Motor neuron (in vitro differentiated cells): Measurements from ENCODE around the gene SSTR5. TPM values are rescaled to one million over a fixed set of nuclear protein-coding genes. Genes with fewer than 3 reads are reported as not detected.
A peak's percentile ranks its signal among the peaks of the same experiment; 100 is the strongest.

Experiments
- ATAC-seq, 8 experiments: fragments of 200-7000 bp; cut with Tn5 transposase; replicated peaks in 6 of 8; 2 replicates each; pipeline ENCODE4 v1.8.0; 2021; ENCODE audit warnings: mild to moderate bottlenecking in 8 of 8, moderate library complexity in 8 of 8
- H3K27ac ChIP-seq, 2 donors: fragments of 250-450 bp; sonication (Bioruptor Pico); 2 replicates each; pipeline ENCODE4 v1.9.0; 2021; ENCODE audit warnings: antibody characterized with exemption in 2 of 2, mild to moderate bottlenecking in 2 of 2, moderate library complexity in 1 of 2
- H3K4me1 ChIP-seq, 2 donors: fragments of 250-450 bp; sonication (Bioruptor Pico); replicated peaks in 1 of 2; 2 replicates each; pipeline ENCODE4 v1.6.1; 2021; ENCODE audit warnings: antibody characterized with exemption in 2 of 2, mild to moderate bottlenecking in 2 of 2, moderate library complexity in 1 of 2
- H3K4me3 ChIP-seq, 5 donors: fragments of 250-450 bp; sonication (Bioruptor Pico); 2 replicates each; pipeline ENCODE4 v1.9.0; 2021; ENCODE audit warnings: antibody characterized with exemption in 5 of 5, mild to moderate bottlenecking in 5 of 5, moderate library complexity in 4 of 5
- WGBS, 10 experiments: fragments of 450-650 bp; shearing (Covaris generic); methylation state at CpG; one replicate each; pipeline ENCODE4 v1.0.0; 2022; 5-methylcytosine and 5-hydroxymethylcytosine counted together
- in situ Hi-C, 9 experiments: fragments of 400-800 bp; cut with MboI; loops; one replicate each; pipeline ENCODE4 v1.15.0; 2021; ENCODE audit warnings: low sequenced_read_pairs in 9 of 9, low pct_unique_long_range_greater_than_20kb in 2 of 9; ENCODE audit not compliant: unreplicated experiment in 9 of 9
- total RNA-seq, 8 experiments: library from RNA; unstranded; fragments of 300-600 nt; gene quantifications; 2 replicates each; pipeline versions ENCODE4 v1.2.3 to v1.2.4, GENCODE V29; 2022

The SSTR5 gene
- total RNA-seq, 8 experiments from 2014 or later: 0.47 to 0.52 TPM; not detected in 6

DNA sequence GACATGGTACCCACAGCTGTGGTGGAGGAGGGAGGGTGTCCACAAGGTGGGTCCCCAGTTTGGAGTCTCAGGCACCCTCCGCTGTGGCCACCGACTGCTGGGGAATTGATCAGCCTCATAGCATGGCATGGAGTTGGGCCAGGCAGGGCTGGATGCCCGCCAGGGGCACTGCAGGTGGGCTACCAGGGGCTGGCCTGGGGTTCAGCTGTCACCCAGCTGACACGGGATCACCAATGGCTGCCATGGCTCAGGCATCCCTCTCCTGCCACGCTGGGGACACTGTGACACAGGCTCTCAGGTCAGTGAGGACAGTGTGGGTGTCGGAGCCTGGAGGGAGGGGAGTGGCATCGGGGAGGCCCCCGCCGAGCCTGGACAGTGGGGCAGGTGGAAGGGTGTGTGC lies 19.8 kb upstream of the SSTR5 start:
- 80% methylated on average over 2 of the region's 9 CpGs; no CpG with 5 or more reads in 9 of the 10 experiments for WGBS, 10 experiments
- in situ Hi-C loops: loop anchor here in 7 of 9 experiments (10.0 to 25.0 kb wide), 3 partner anchors 238 to 340 kb away; partner anchors contain the start of genes GNG13 (in 5 of the 7), ANTKMT (in 1 of the 7), FBXL16 (in 1 of the 7) and METRN (in 1 of the 7)
- Histone ChIP-seq H3K4me3 (no peak overlapping the region), H3K4me1 (peaks cover 15 to 36% of the 10 kb centered on the region in 2 donors), H3K27ac (no peak overlapping the region)
- no peak for ATAC-seq

DNA sequence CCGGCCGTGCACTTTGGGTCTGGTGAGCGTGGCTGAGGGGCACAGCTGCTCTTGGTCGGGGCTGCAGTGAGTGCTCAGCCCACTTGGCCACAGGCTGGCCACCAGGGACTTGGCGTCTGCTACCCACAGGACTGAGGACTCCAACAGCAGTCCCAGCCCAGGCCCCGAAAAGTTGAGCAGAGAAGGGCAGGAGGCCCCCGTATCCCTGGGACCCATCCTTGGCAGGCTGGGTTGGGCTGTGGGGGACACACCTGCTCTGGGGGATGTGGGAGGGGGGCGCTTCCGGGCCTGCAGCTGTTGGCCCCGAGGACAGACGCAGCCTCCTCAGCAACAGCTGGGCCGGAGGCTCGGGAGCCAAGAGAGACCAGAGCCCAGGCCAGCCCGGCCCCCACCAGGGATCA lies 19.4 kb upstream of the SSTR5 start:
- Histone ChIP-seq H3K4me3 (no peak overlapping the region), H3K4me1 (peaks cover 12 to 36% of the 10 kb centered on the region in 2 donors), H3K27ac (no peak overlapping the region)
- in situ Hi-C loops: loop anchor here in 7 of 9 experiments (10.0 to 25.0 kb wide), 3 partner anchors 238 to 341 kb away; partner anchors contain the start of genes GNG13 (in 5 of the 7), ANTKMT (in 1 of the 7), FBXL16 (in 1 of the 7) and METRN (in 1 of the 7)
- 83% methylated on average over 1 of the region's 14 CpGs; no CpG with 5 or more reads in 9 of the 10 experiments for WGBS, 10 experiments
- ATAC-seq: no peak

DNA sequence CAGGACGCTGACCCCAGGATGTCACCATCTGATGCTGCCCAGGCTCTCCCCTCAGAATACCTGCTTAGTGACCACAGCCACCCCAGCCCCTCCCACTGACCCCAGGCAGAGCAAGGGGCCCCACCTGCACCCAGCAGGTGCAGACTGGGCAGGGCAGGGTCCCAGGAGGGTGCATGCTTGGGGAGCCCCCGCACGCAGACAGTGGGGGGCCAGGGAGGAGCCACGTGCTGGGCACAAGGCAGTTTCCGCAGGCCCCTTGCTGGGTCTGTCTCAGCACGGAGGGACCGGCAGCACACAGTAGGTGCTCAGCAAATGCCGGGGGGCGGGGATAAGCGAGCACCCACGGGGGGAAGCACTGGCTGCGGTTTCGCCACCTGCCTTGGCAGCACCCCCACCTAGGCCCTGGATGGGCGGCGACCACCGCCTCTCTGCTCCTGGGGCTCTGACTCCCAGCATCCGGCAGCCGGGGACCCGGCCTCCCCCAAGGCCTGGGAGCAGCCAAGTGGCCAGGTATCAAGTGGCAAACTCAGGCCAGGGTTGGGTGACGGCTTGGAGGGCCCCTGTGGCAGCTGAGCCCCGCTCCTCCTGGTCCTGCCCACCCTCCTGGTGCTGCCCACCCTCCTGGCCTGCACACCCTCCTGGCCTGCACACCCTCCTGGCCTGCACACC lies 18.7 kb upstream of the SSTR5 start:
- Histone ChIP-seq H3K27ac (no peak overlapping the region), H3K4me3 (no peak overlapping the region), H3K4me1 (peaks cover 7 to 34% of the 10 kb centered on the region in 2 donors)
- in situ Hi-C loops: loop anchor here in 7 of 9 experiments (10.0 to 25.0 kb wide), 3 partner anchors 239 to 342 kb away; partner anchors contain the start of genes GNG13 (in 5 of the 7), ANTKMT (in 1 of the 7), FBXL16 (in 1 of the 7) and METRN (in 1 of the 7)
- no peak for ATAC-seq
- no CpG with 5 or more reads among the region's 21 CpGs for WGBS, 10 experiments

DNA sequence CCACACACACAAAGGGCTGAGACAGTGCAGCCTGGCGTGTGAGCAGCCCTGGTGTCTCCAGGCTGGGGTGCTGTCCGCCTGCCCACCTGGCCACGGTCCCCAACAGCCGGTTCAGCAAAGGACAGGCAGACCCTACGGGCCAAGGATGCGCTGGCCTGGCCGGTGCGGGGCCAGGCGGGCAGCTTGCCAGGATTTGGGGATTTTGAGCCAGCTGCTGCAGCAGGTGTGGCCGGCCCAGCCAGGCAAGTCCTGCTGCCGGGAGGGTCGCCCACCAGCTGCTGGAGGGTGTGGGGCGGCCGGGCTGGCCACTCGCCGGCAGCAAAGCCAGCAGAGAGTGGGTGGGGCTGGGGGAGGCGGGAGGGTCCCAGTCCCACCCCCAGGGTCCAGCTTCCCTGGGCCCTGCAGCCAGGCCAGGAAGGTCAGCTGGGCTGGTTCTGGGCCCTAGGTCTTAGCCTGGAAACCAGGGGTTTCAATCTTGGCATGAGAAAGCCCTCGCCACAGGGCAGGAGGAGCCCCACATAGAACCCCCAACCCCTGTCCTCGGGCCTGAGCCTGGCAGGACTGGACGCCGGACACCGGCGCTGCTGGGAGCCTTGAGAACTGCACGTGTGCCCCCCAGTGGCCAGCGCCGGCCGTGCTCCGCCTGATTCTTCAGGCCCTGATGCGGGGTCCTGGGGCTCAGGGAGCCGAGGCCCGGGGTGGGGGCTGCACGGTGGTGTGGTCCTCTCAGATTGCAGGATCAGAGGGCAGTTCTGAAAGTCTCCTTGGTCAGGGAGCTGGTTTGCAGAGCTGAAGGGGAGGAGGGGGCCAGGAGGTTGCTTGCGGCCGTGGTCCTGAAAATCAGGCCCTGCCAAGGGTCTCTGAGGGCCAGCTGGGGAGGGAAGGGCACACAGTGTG lies 17.6 kb upstream of the SSTR5 start:
- H3K4me1 ChIP-seq: peaks cover 5 to 25% of the 10 kb centered on the region in 2 donors
- in situ Hi-C loops: loop anchor here in 7 of 9 experiments (10.0 to 25.0 kb wide), 3 partner anchors 240 to 343 kb away; partner anchors contain the start of genes GNG13 (in 5 of the 7), ANTKMT (in 1 of the 7), FBXL16 (in 1 of the 7) and METRN (in 1 of the 7)
- no peak overlapping the region for H3K27ac ChIP-seq
- 57 to 60% methylated on average over 3 to 11 of the region's 34 CpGs; no CpG with 5 or more reads in 8 of the 10 experiments for WGBS, 10 experiments
- H3K4me3 ChIP-seq: no peak overlapping the region
- peak; percentile 76 to 91 (median 88) for ATAC-seq

DNA sequence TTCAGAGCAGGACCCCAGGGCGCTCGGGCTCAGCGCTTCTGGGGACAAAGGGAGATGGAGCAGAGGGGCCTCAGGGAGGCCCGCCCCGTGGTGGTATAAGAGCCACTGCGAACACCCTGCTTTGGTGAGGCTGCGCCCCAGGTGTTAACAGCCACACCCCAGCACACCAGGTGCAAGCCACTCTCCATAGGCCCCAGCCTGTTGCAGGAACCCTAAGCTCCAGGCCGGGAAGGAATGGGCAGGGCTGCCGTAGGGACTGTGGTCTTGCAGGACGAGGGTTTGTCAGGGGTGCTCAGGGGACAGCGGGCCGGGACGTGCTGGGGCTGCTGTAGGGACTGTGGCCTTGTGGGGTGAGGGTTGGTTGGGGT lies 17.0 kb upstream of the SSTR5 start:
- no peak overlapping the region for H3K27ac ChIP-seq
- WGBS, 10 experiments: no CpG with 5 or more reads among the region's 13 CpGs
- in situ Hi-C loops: loop anchor here in 7 of 9 experiments (10.0 to 25.0 kb wide), 3 partner anchors 241 to 343 kb away; partner anchors contain the start of genes GNG13 (in 5 of the 7), ANTKMT (in 1 of the 7), FBXL16 (in 1 of the 7) and METRN (in 1 of the 7)
- H3K4me3 ChIP-seq: no peak overlapping the region
- peaks cover 5 to 25% of the 10 kb centered on the region in 2 donors for H3K4me1 ChIP-seq
- ATAC-seq: peak in 2 of 8 experiments; percentile 1 to 7

DNA sequence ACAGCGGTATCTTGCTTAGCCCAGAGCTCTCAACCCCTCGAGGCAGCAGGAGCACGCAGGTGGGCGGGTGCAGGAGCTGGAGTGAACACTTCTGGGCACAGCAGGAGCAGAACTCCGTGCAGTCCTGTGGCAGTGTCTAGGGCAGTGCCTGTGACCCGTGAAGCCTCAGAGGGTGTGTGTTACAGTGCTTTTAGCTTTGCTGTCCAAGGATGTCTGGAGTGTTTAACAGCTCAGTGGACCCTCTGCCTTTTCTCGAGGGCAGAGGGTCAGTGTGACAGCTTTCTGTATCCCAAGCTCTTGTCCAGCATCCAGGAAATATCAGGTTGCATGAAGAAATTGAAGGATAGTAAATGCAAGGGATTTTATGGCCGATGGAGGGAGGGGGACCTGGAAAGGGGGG lies 16.4 kb upstream of the SSTR5 start:
- in situ Hi-C loops: loop anchor here in 7 of 9 experiments (10.0 to 25.0 kb wide), 3 partner anchors 241 to 344 kb away; partner anchors contain the start of genes GNG13 (in 5 of the 7), ANTKMT (in 1 of the 7), FBXL16 (in 1 of the 7) and METRN (in 1 of the 7)
- no peak overlapping the region for H3K27ac ChIP-seq

DNA sequence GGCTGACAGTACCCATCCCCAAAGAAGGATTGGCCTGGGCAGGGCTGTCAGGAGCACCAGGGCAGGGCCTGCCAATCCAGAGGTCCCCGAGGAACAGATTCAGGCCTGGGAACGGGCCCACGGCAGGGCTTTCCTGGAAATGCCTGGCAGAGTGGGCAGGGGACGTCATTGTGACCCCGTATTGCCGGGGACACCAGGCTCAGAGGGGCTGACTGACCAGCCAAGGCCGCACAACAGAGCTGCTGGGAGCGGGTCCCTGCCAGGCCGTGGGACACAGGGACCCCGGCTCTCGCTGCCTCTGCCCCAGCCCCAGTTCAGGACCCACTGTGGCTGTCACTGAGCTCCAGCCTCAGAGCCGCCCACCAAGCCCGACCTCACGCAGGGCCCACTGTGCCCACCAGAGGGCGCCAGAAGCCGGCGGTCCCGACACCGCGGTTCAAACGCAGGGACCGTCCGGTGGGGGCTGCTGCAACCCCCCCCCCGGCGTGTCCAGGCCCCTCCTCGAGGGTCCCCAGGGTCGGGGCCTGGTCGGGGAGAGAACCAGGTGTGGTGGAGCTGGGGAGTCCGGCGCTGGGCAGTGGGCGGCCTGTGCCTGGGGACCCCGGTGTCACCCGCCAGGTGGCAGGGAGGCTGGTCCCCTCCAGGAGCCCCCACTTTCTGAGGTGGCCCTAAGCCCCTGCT lies 15.2 kb upstream of the SSTR5 start:
- Histone ChIP-seq H3K4me1 (peaks cover 8 to 32% of the 10 kb centered on the region in 2 donors), H3K27ac (no peak overlapping the region), H3K4me3 (no peak overlapping the region)
- 23 to 100% methylated on average over 1 to 3 of the region's 33 CpGs; no CpG with 5 or more reads in 8 of the 10 experiments for WGBS, 10 experiments
- ATAC-seq: peak; percentile 14 to 78 (median 34)
- in situ Hi-C loops: loop anchor here in 7 of 9 experiments (10.0 to 25.0 kb wide), 3 partner anchors 243 to 345 kb away; partner anchors contain the start of genes GNG13 (in 5 of the 7), ANTKMT (in 1 of the 7), FBXL16 (in 1 of the 7) and METRN (in 1 of the 7)

More for the DNA sequence above, 16.4 kb upstream of the SSTR5 start:
- no peak for ATAC-seq
- WGBS, 10 experiments: 39 to 66% (median 49%) methylated on average over 1 to 4 of the region's 8 CpGs; no CpG with 5 or more reads in 6 of the 10 experiments
- Histone ChIP-seq H3K4me3 (no peak overlapping the region), H3K4me1 (peaks cover 6 to 27% of the 10 kb centered on the region in 2 donors)

DNA sequence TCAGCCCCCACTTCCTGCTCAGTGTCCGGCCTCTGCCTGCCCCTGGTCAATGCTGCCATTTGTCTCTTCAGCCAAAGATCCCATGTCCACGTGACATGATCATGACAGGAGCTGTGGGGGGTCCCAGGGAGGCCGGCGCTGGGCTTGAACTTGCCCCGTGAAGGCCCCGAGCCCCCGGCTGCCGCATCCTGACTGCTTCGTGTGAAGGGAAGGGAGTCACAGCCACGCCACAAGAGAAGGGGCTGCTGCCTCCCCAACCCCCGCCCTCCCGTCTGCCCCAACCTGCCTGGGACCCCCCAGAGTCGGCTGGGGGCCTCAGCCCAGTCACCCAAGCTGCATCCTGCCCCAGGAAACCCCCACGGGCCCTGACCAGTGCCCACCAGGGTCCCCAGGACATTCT lies 14.3 kb upstream of the SSTR5 start:
- Histone ChIP-seq H3K4me1 (peaks cover 8 to 32% of the 10 kb centered on the region in 2 donors), H3K4me3 (no peak overlapping the region), H3K27ac (no peak overlapping the region)
- in situ Hi-C loops: loop anchor here in 7 of 9 experiments (10.0 to 25.0 kb wide), 3 partner anchors 243 to 346 kb away; partner anchors contain the start of genes GNG13 (in 5 of the 7), ANTKMT (in 1 of the 7), FBXL16 (in 1 of the 7) and METRN (in 1 of the 7)
- 36% methylated on average over 5 of the region's 14 CpGs; no CpG with 5 or more reads in 9 of the 10 experiments for WGBS, 10 experiments
- peak in 3 of 8 experiments; percentile 1 to 10 (median 3) for ATAC-seq

DNA sequence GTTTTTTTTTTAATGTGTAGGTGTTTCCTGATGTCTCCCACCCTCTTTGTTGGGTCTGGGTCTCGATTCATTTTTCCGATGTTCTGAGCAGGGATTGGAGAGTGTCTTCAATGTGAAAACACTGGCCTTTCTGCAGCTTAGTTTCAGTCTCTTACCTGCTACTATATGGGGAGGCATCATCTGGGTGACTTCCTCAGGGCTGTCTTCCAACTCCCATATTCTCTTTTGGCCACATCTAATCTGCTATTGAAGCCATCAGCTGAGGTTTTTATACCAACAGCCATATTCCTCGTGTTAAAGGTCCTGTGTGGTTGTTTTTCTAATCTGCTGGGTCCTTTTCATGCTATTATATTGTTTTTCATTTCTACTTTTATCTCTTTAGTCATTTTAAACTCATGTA lies 13.2 kb upstream of the SSTR5 start:
- H3K27ac ChIP-seq: no peak overlapping the region
- H3K4me3 ChIP-seq: no peak overlapping the region
- H3K4me1 ChIP-seq: peaks cover 8 to 32% of the 10 kb centered on the region in 2 donors
- ATAC-seq: no peak
- in situ Hi-C loops: loop anchor here in 7 of 9 experiments (10.0 to 25.0 kb wide), 3 partner anchors 245 to 347 kb away; partner anchors contain the start of genes GNG13 (in 5 of the 7), ANTKMT (in 1 of the 7), FBXL16 (in 1 of the 7) and METRN (in 1 of the 7)
- WGBS, 10 experiments: 0 to 90% (median 78%) methylated on average over 1 to 3 of the region's 3 CpGs; no CpG with 5 or more reads in 2 of the 10 experiments

DNA sequence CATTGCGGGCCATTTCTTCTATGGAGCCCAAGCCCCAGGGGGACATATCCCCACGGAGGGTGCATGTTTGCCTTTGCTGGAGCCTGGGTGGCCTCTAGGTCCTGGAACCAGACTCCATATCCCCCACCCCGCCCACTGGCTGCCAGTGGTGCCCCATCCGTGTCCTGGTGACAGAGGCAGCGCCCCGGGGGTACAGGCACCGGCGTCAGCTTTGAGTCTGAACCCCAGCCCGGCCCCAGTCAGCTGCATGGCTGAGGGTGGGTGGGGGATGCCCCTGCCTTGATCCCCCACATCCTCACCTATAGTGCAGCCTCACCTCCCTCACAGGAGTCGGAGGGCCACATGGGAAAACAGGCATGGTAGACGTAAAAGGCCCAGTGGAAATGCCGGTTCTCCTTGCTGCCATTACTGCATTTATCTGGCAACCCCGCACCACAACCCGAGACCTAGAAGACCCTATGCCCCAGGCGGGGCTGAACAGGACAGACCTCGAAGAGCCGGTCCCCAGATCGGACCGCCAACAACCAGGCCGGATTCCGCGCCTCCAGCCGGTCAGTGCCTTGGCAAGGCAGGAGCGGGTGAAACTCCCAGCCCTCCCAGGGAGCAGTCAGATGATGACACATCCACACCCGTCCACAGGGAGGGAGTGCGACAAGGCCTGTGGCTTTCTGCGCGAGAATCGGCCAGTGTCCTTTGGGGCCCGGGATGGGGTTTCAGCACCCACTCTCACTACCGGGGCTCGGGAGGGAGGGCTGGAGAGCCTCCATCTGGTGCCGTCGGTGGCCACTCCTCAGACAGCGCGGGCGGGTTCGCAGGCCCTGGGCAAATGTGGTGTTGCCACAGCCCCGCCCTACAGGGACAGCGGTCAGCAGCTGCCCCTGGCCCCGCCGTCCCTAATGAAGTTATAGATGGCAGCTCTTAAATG lies 11.9 kb upstream of the SSTR5 start:
- H3K27ac ChIP-seq: no peak overlapping the region
- ATAC-seq: peak in 5 of 8 experiments; percentile 4 to 32 (median 18)
- no peak overlapping the region for H3K4me3 ChIP-seq
- peaks cover 4 to 22% of the 10 kb centered on the region in 2 donors for H3K4me1 ChIP-seq
- WGBS, 10 experiments: 80 to 86% methylated on average over 1 to 6 of the region's 42 CpGs; no CpG with 5 or more reads in 8 of the 10 experiments
- in situ Hi-C loops: loop anchor here in 6 of 9 experiments (10.0 to 25.0 kb wide), 3 partner anchors 246 to 348 kb away; partner anchors contain the start of genes GNG13 (in 5 of the 6), ANTKMT (in 1 of the 6), FBXL16 (in 1 of the 6) and METRN (in 1 of the 6)
